HepG2 (cell line): ENCODE results near the gene STK4. TPM values are rescaled to one million over a fixed set of nuclear protein-coding genes. Genes with fewer than 3 reads are reported as not detected.

Experiments used
- AHDC1 ChIP-seq: sonication (generic); formaldehyde crosslinking; IDR thresholded peaks from 2 replicates; pipeline ENCODE4 v1.5.1; 2020; ENCODE audit warnings: mild to moderate bottlenecking, missing genetic modification reagents, borderline replicate concordance
- ATRX ChIP-seq: sonication (generic); formaldehyde crosslinking; IDR thresholded peaks from 2 replicates; pipeline ENCODE4 v1.4.0; 2020; ENCODE audit warnings: missing genetic modification reagents, borderline replicate concordance
- DNMT1 ChIP-seq: sonication (generic); formaldehyde crosslinking; IDR thresholded peaks from 2 replicates; pipeline ENCODE4 v1.5.1; 2020; ENCODE audit warnings: mild to moderate bottlenecking, missing genetic modification reagents
- FOSL1 ChIP-seq: sonication (generic); formaldehyde crosslinking; IDR thresholded peaks from 2 replicates; pipeline ENCODE4 v1.9.0; 2021; ENCODE audit warnings: missing genetic modification reagents, borderline replicate concordance
- HIC2 ChIP-seq: sonication (generic); formaldehyde crosslinking; IDR thresholded peaks from 2 replicates; pipeline ENCODE4 v1.9.0; 2022; ENCODE audit warnings: low read depth, missing genetic modification reagents
- HNRNPK ChIP-seq: fragments of 200-400 bp; formaldehyde crosslinking; IDR thresholded peaks from 2 replicates; pipeline ENCODE4 v1.6.1; 2018; ENCODE audit warnings: low read length, low read depth, moderate library complexity, mild to moderate bottlenecking; ENCODE audit not compliant: poor library complexity, severe bottlenecking
- KAT7 ChIP-seq: IDR thresholded peaks from 2 replicates; pipeline ENCODE4 v1.6.1; 2018; ENCODE audit warnings: borderline replicate concordance, missing compliant biosample characterization
- KLF15 ChIP-seq: sonication (generic); formaldehyde crosslinking; IDR thresholded peaks from 2 replicates; pipeline ENCODE4 v1.8.1; 2023; ENCODE audit warnings: borderline replicate concordance, mild to moderate bottlenecking, inconsistent platforms, missing genetic modification reagents, mixed read lengths
- MED13 ChIP-seq: sonication (generic); formaldehyde crosslinking; IDR thresholded peaks from 2 replicates; pipeline ENCODE4 v1.5.0; 2020; ENCODE audit warnings: missing genetic modification reagents
- MYC ChIP-seq: sonication (generic); formaldehyde crosslinking; IDR thresholded peaks from 2 replicates; pipeline ENCODE4 v1.9.0; 2021; ENCODE audit warnings: missing genetic modification reagents, borderline replicate concordance
- POLR2A ChIP-seq, 2 experiments: IDR thresholded peaks; 2 replicates each; pipeline ENCODE4 v1.6.1; 2011; ENCODE audit warnings: low read depth in 2 of 2, low read length in 2 of 2, mild to moderate bottlenecking in 1 of 2, moderate library complexity in 1 of 2; ENCODE audit not compliant: insufficient read depth in 1 of 2
- RORA ChIP-seq: sonication (generic); formaldehyde crosslinking; IDR thresholded peaks from 2 replicates; pipeline ENCODE4 v1.5.0; 2020; ENCODE audit warnings: mild to moderate bottlenecking, missing genetic modification reagents, moderate library complexity
- SKIL ChIP-seq: sonication (generic); formaldehyde crosslinking; IDR thresholded peaks from 2 replicates; pipeline ENCODE4 v1.8.0; 2022; ENCODE audit warnings: missing genetic modification reagents, mild to moderate bottlenecking, moderate library complexity, borderline replicate concordance
- TARDBP ChIP-seq: sonication (generic); formaldehyde crosslinking; IDR thresholded peaks from 2 replicates; pipeline ENCODE4 v1.8.0; 2022; ENCODE audit warnings: mild to moderate bottlenecking, missing genetic modification reagents
- ZFP82 ChIP-seq: sonication (generic); formaldehyde crosslinking; IDR thresholded peaks from 2 replicates; pipeline ENCODE4 v1.5.1; 2020; ENCODE audit warnings: mild to moderate bottlenecking, missing genetic modification reagents, borderline replicate concordance
- ZNF292 ChIP-seq: sonication (generic); formaldehyde crosslinking; IDR thresholded peaks from 2 replicates; pipeline ENCODE4 v1.8.1; 2022; ENCODE audit warnings: mild to moderate bottlenecking, low read depth, missing genetic modification reagents, borderline replicate concordance
- ZNF468 ChIP-seq: sonication (generic); formaldehyde crosslinking; IDR thresholded peaks from 2 replicates; pipeline ENCODE4 v1.8.0; 2022; ENCODE audit warnings: mild to moderate bottlenecking, moderate library complexity, missing genetic modification reagents
- ZNF761 ChIP-seq: sonication (generic); formaldehyde crosslinking; conservative IDR thresholded peaks from 2 replicates; pipeline ENCODE4 v1.4.0; 2020; ENCODE audit warnings: mild to moderate bottlenecking, missing genetic modification reagents
- ZNF768 ChIP-seq: sonication (generic); formaldehyde crosslinking; IDR thresholded peaks from 2 replicates; pipeline ENCODE4 v1.4.0; 2020; ENCODE audit warnings: missing genetic modification reagents
- ZNF839 ChIP-seq: sonication (generic); formaldehyde crosslinking; IDR thresholded peaks from 2 replicates; pipeline ENCODE4 v1.4.0; 2020; ENCODE audit warnings: missing genetic modification reagents, mild to moderate bottlenecking, borderline replicate concordance
- polyA plus RNA-seq, 8 experiments: library from polyadenylated mRNA; depleted of rRNA in 3 of 8; stranded (reverse) in 7 of 8; unstranded in 1 of 8; fragments of >200 nt; fragmentation: Illumina TruSeq in 4 of 8; extraction: Trizol in 4 of 8; gene quantifications; 2 replicates each; pipeline versions ENCODE4 v1.2.1 to v1.2.3, GENCODE V29; 2011 to 2016; ENCODE audit warnings: low read depth in 4 of 8, missing spikeins in 1 of 8, mixed read lengths in 1 of 8; ENCODE audit not compliant: insufficient read depth in 1 of 8
- total RNA-seq, 5 experiments: library from RNA; depleted of rRNA; stranded (reverse); fragments of >200 nt; fragmentation: Illumina TruSeq; extraction: Trizol; gene quantifications; 2 replicates each; pipeline ENCODE4 v1.2.3, GENCODE V29; 2016; ENCODE audit warnings: low read depth in 1 of 5

The STK4 gene
- total and polyA plus RNA-seq, 2 of the 13 experiments (the other 11 are each of a cell fraction or from before 2014, with no cell fraction given) = 25.6 to 38.3 TPM

GRCh38 chr20:44960103-44960852 lies 6.0 kb upstream of the STK4 start, which contains the start of gene TOMM34 (continued):
- TF ChIP-seq HIC2 (CRISPR knock-in tag) = peak; percentile 72; the same call in 1 of the 2 replicates
- no peak for TF ChIP-seq RORA (CRISPR knock-in tag)
- TF ChIP-seq ZNF761 (CRISPR knock-in tag) = peak; percentile 96
- peak; percentile 99 for TF ChIP-seq MYC (CRISPR knock-in tag)
- peak; percentile 99 for TF ChIP-seq ZNF839 (CRISPR knock-in tag)
- TF ChIP-seq ZFP82 (CRISPR knock-in tag) = peak; percentile 98; the same call in 1 of the 2 replicates
- no peak for TF ChIP-seq ATRX (CRISPR knock-in tag)
- TF ChIP-seq DNMT1 (CRISPR knock-in tag) = peak; percentile 96
- peak; percentile 50 for TF ChIP-seq ZNF292
- TF ChIP-seq ZNF468 (CRISPR knock-in tag) = peak; percentile 86
- TF ChIP-seq TARDBP = peak; percentile 89
- TF ChIP-seq ZNF768 (CRISPR knock-in tag) = peak; percentile 83; the same call in 1 of the 2 replicates
- no peak for TF ChIP-seq FOSL1 (CRISPR knock-in tag)
- peak; percentile 90 to 97 for TF ChIP-seq POLR2A (IDR thresholded peaks at IDR 0.05; ENCODE audit: insufficient read depth in 1 of 2, low read depth in 2 of 2, low read length in 2 of 2)
- peak; percentile 80 for TF ChIP-seq SKIL (CRISPR knock-in tag)
- TF ChIP-seq MED13 (CRISPR knock-in tag) = peak; percentile 54
- peak; percentile 94 for TF ChIP-seq KLF15
- peak; percentile 93 for TF ChIP-seq HNRNPK
- peak; percentile 72 for TF ChIP-seq AHDC1
- TF ChIP-seq KAT7 (CRISPR knock-in tag) = peak; percentile 95
